ENCODE data around the gene OR2Y1. TPM values are rescaled to one million over a fixed set of nuclear protein-coding genes. Genes with fewer than 3 reads are reported as not detected.
"Not testable (repeated sequence)": the region's sequence is repeated elsewhere in the genome, so short reads cannot be mapped to it uniquely, and the experiment has no call there.

OR2Y1 gene
- total RNA-seq, 4 donors from 2014 or later = not detected

DNA sequence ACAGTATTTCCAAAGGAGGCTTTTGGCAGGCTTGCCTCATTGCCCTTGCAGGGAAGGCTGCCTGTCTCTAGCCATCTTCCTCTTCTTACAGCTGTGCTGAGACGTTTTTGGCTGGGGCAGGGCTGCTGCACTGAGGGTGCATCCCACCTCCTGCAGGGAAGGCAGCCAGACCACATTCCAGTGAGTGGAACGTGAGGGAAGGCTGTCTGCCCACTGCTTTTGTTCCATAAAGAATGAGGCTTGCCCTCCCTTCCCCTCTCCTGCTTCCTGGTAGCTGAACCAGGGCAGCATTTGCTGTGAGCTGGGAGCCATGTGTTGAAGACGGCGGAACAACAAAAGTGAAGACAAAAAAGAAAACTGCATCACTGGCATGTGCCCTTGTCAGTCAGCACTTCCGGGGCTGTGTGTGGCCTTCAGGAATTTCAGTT is 46.0 kb upstream of the OR2Y1 start:
- no peak for TF ChIP-seq POLR2AphosphoS5 (IDR thresholded peaks at IDR 0.05)
- TF ChIP-seq POLR2A (IDR thresholded peaks at IDR 0.05) = no peak
- TF ChIP-seq, protein P1, sequence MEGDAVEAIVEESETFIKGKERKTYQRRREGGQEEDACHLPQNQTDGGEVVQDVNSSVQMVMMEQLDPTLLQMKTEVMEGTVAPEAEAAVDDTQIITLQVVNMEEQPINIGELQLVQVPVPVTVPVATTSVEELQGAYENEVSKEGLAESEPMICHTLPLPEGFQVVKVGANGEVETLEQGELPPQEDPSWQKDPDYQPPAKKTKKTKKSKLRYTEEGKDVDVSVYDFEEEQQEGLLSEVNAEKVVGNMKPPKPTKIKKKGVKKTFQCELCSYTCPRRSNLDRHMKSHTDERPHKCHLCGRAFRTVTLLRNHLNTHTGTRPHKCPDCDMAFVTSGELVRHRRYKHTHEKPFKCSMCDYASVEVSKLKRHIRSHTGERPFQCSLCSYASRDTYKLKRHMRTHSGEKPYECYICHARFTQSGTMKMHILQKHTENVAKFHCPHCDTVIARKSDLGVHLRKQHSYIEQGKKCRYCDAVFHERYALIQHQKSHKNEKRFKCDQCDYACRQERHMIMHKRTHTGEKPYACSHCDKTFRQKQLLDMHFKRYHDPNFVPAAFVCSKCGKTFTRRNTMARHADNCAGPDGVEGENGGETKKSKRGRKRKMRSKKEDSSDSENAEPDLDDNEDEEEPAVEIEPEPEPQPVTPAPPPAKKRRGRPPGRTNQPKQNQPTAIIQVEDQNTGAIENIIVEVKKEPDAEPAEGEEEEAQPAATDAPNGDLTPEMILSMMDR (IDR thresholded peaks at IDR 0.05) = no peak

DNA sequence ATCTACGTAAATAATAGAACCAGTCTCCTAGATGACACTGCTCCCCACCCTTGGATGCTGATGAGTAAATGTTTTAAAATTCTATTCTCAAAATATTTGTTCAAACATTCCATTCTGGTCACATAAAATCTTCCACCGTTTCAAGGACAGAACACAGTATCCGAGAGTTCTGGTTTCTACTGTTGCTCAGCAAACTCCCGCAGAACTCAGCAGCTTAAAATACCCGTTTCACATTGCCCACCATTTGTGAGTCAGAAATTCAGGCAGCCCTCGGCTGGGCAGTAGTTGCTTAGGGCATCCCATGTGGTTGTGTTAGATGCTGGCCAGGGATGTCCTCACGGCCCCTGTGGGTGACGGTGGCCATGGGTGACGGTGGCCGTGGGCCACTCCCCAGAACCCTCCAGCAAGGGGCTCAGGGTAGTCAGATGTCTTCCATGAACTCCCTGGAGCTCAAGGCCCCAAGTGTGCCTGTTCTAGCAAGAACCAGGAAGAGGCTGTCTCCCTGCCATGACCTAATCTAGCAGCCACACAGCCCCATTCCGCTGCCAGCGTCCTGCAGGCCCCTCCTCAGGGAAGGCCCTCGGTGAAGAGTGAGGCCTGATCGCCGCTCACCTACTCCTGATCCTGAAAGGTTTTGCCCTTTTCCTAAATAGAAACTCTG is 45.4 kb upstream of the OR2Y1 start:
- ATAC-seq = peak; percentile 46
- 19 to 24% methylated on average over 6 to 9 of the region's 15 CpGs for WGBS, 2 donors (ENCODE audit: low coverage in 1 of 2)
- TF ChIP-seq POLR2AphosphoS5 (IDR thresholded peaks at IDR 0.05) (peak; percentile 17), EP300 (IDR thresholded peaks at IDR 0.05) (no peak)

More for the DNA sequence above, 46.0 kb upstream of the OR2Y1 start:
- Histone ChIP-seq H3K4me1 (peaks cover 6 to 60% (median 27%) of the 10 kb centered on the region in 3 donors), H3K4me3 (no peak overlapping the region), H3K27me3 (no peaks in the 10 kb centered on the region), H3K36me3 (peaks cover 0 to 33% of the 10 kb centered on the region in 2 donors), H3K9me3 (no peaks in the 10 kb centered on the region), H3K27ac (peak overlapping the region; percentile 84 to 89 (median 88))
- peak; percentile 44 for ATAC-seq
- WGBS, 2 donors (ENCODE audit: low coverage in 1 of 2) = 0% methylated on average over 1 of the region's 5 CpGs; no CpG with 5 or more reads in 1 of the 2 donors

DNA sequence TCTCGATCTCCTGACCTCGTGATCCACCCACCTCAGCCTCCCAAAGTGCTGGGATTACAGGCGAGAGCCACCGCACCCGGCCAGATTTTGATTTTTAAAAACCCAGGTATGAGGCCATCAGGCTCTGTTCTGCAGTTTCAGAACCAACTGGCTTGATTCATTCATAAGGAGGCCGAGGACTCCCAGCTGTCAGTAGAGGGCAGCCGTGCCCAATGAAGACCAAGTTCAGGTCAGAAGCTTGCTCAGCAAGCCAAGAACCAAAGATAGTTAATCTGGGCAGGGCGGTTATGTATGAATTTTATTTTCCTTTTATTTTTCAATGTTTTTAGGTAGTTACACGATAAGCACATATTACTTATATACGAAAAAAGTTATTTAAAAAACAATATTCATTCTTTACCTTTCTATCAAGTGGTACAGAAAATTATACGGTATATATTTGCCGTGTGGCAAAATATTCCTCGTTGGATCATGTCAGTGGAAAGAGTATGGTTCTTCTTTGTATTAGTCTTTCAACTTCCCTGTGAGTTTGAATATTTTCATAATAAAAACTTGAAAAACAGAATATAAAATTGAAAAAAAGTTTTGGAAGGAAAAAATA is 44.7 kb upstream of the OR2Y1 start:
- TF ChIP-seq, protein P1 (IDR thresholded peaks at IDR 0.05) = peak in 3 of 4 experiments; percentile 65 to 81 (median 71)
- TF ChIP-seq POLR2A (IDR thresholded peaks at IDR 0.05) (no peak), POLR2AphosphoS5 (IDR thresholded peaks at IDR 0.05) (peak; percentile 46)
- Histone ChIP-seq H3K4me1 (peaks cover 6 to 51% (median 27%) of the 10 kb centered on the region in 3 donors), H3K27ac (peak overlapping the region in 3 of 4 donors; percentile 84 to 89 (median 89)), H3K4me3 (no peak overlapping the region), H3K9me3 (no peaks in the 10 kb centered on the region), H3K36me3 (peaks cover 0 to 21% of the 10 kb centered on the region in 2 donors), H3K27me3 (no peaks in the 10 kb centered on the region)
- WGBS, 2 donors (ENCODE audit: low coverage in 1 of 2) = 32 to 34% methylated on average over 10 to 12 of the region's 13 CpGs
- ATAC-seq = peak; percentile 71

More for the DNA sequence above, 45.4 kb upstream of the OR2Y1 start:
- Histone ChIP-seq H3K27ac (peak overlapping the region; percentile 84 to 89 (median 88)), H3K9me3 (no peaks in the 10 kb centered on the region), H3K27me3 (no peaks in the 10 kb centered on the region), H3K4me3 (no peak overlapping the region), H3K4me1 (peaks cover 6 to 54% (median 27%) of the 10 kb centered on the region in 3 donors), H3K36me3 (peaks cover 0 to 27% of the 10 kb centered on the region in 2 donors)

DNA sequence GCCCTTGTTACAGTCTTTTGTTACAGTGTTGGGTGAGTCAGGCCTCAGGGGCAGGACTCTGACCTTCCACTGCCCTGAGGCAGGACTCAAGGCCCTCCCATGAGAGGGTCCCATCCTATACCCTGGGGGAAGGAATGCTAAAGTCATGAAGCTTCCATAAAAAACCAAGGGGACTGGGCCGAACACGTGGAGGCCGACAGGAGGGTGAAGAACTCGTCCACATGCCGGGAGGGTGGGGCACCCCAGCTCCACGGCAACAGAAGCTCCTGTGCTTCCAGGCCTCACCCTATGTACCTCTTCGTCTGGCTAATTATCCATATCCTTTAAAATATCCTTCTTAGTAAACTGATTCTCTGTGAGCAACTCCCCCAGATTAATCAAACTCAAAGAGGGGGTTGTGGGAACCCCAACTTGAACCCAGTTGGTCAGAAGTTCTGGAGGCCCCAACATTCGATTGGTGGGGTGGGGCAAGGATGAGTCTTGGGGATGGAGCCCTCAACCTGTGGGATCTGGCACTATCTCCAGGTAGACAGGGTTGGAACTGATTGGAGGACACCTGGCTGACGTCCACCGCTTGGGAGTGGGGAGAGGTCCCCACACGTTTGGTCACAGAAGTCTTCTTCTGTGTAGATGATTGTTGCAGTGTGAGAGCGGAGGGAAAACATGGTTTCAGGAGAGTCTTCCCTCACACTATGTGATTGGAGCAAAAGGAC is 43.6 kb upstream of the OR2Y1 start:
- ATAC-seq = no peak
- peak overlapping the region in 1 of 4 donors; percentile 89 for H3K27ac ChIP-seq
- TF ChIP-seq, protein P1 (IDR thresholded peaks at IDR 0.05) = no peak
- TF ChIP-seq EP300 (IDR thresholded peaks at IDR 0.05) = no peak
- no peak for TF ChIP-seq POLR2AphosphoS5 (IDR thresholded peaks at IDR 0.05)
- TF ChIP-seq POLR2A (IDR thresholded peaks at IDR 0.05) = no peak
- H3K27me3 ChIP-seq = no peaks in the 10 kb centered on the region
- no peak overlapping the region for H3K4me3 ChIP-seq
- peaks cover 6 to 45% (median 27%) of the 10 kb centered on the region in 3 donors for H3K4me1 ChIP-seq
- H3K9me3 ChIP-seq = no peaks in the 10 kb centered on the region
- H3K36me3 ChIP-seq = peaks cover 0 to 11% of the 10 kb centered on the region in 2 donors
- 73% methylated on average over 3 of the region's 12 CpGs; no CpG with 5 or more reads in 1 of the 2 donors for WGBS, 2 donors (ENCODE audit: low coverage in 1 of 2)

DNA sequence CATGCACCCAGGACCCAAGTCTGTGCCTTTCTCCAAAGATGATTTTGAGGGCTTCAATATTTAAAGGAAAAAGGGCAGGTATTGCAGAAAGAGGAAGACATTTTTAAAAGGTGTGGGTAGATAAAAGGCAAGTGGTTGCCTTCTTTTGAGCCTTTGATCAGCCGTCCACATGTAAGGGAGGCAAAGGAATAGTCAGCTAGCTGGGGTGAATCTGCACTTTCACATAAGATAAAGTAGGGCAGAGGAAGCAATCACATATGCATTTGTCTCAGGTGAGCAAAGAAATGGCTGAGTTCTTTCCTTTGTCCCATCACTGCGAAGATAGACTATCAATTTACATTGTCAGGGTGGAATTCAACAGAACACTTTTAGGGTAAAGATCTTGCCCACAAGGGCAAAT is 42.9 kb upstream of the OR2Y1 start:
- Histone ChIP-seq H3K36me3 (peaks cover 0 to 3% of the 10 kb centered on the region in 2 donors), H3K27ac (no peak overlapping the region), H3K4me3 (no peak overlapping the region), H3K4me1 (peaks cover 6 to 39% (median 26%) of the 10 kb centered on the region in 3 donors), H3K9me3 (no peaks in the 10 kb centered on the region), H3K27me3 (no peaks in the 10 kb centered on the region)
- TF ChIP-seq POLR2AphosphoS5 (IDR thresholded peaks at IDR 0.05) (no peak), EP300 (IDR thresholded peaks at IDR 0.05) (no peak)
- TF ChIP-seq, protein P1 (IDR thresholded peaks at IDR 0.05) = no peak
- ATAC-seq = no peak
- WGBS, 2 donors (ENCODE audit: low coverage in 1 of 2) = 83 to 92% methylated on average over 2 of the region's 2 CpGs

DNA sequence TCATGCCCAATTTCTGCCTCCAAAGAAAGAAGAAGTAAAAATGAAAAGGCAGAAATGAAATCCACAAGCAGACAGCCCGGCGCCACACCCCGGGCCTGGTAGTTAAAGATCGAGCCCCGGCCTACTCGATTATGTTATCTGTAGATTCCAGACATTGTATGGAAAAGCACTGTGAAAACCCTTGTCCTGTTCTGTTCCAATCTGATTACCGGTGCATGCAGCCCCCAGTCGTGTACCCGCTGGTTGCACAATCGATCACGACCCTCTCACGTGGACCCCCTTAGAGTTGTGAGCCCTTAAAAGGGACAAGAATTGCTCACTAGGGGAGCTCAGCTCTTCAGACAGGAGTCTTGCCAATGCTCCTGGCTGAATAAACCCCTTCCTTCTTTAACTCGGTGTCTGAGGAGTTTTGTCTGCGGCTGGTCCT is 42.1 kb upstream of the OR2Y1 start:
- not testable (repeated sequence) for ATAC-seq, H3K9me3 ChIP-seq, H3K4me3 ChIP-seq, H3K27me3 ChIP-seq, H3K27ac ChIP-seq, H3K36me3 ChIP-seq
- 82 to 85% methylated on average over 13 of the region's 14 CpGs for WGBS, 2 donors (ENCODE audit: low coverage in 1 of 2)
- H3K4me1 ChIP-seq = peaks cover 6 to 30% (median 18%) of the 10 kb centered on the region in 3 donors

Data from gastroesophageal sphincter (tissue), 4 donors.